Liver (tissue), 9 donors: ENCODE measurements around the gene EXOSC2. TPM values are rescaled to one million over a fixed set of nuclear protein-coding genes. Genes with fewer than 3 reads are reported as not detected.

Experiments used
- DNase-seq: peaks from one replicate; pipeline ENCODE4 v3.0.0-alpha.2; 2017; ENCODE audit warnings: low spot score
- H3K27ac ChIP-seq, 2 donors: one replicate each; pipeline ENCODE4 v1.7.0; 2013; ENCODE audit warnings: inconsistent platforms in 2 of 2, low read length in 2 of 2, control low read depth in 1 of 2, low read depth in 1 of 2, mild to moderate bottlenecking in 1 of 2
- H3K27me3 ChIP-seq, 4 donors: one replicate each; pipeline versions ENCODE4 v1.6.1 to v1.7.0; 2013; ENCODE audit warnings: low read length in 3 of 4, inconsistent platforms in 1 of 4, mild to moderate bottlenecking in 1 of 4, moderate library complexity in 1 of 4; ENCODE audit not compliant: control insufficient read depth in 4 of 4, insufficient read depth in 4 of 4
- H3K36me3 ChIP-seq, 4 donors: one replicate each; pipeline versions ENCODE4 v1.6.1 to v1.7.0; 2013; ENCODE audit warnings: low read length in 3 of 4, mild to moderate bottlenecking in 3 of 4, low read depth in 1 of 4, moderate library complexity in 1 of 4; ENCODE audit not compliant: control insufficient read depth in 4 of 4, insufficient read depth in 3 of 4
- H3K4me1 ChIP-seq, 4 donors: one replicate each; pipeline versions ENCODE4 v1.6.1 to v1.7.0; 2013; ENCODE audit warnings: low read length in 3 of 4, mild to moderate bottlenecking in 3 of 4, moderate library complexity in 1 of 4; ENCODE audit not compliant: control insufficient read depth in 4 of 4, insufficient read depth in 4 of 4
- H3K4me3 ChIP-seq, 3 donors: one replicate each; pipeline versions ENCODE4 v1.6.1 to v1.7.0; 2013; ENCODE audit warnings: low read length in 3 of 3, control low read depth in 1 of 3, low read depth in 1 of 3, mild to moderate bottlenecking in 1 of 3
- H3K9ac ChIP-seq, 2 donors: one replicate each; pipeline ENCODE4 v1.7.0; 2013; ENCODE audit warnings: low read length in 2 of 2, mild to moderate bottlenecking in 2 of 2, moderate library complexity in 2 of 2, control low read depth in 1 of 2, low read depth in 1 of 2
- H3K9me3 ChIP-seq, 4 donors: one replicate each; pipeline versions ENCODE4 v1.6.1 to v1.7.0; 2013; ENCODE audit warnings: low read length in 3 of 4; ENCODE audit not compliant: control insufficient read depth in 4 of 4
- CTCF ChIP-seq: fragments of 150-350 bp; IDR thresholded peaks from 2 replicates; pipeline ENCODE4 v1.5.1; 2017; ENCODE audit warnings: improper control_type of control experiment, low read depth, low read length; ENCODE audit not compliant: missing input control
- EGR1 ChIP-seq, 2 donors: IDR thresholded peaks; 2 replicates each; pipeline ENCODE4 v1.6.1; 2016 to 2018; ENCODE audit warnings: antibody characterized with exemption in 2 of 2, low read depth in 2 of 2
- FOXA1 ChIP-seq: IDR thresholded peaks from 2 replicates; pipeline ENCODE4 v1.6.1; 2016; ENCODE audit warnings: antibody characterized with exemption
- FOXA2 ChIP-seq: IDR thresholded peaks from 2 replicates; pipeline ENCODE4 v1.6.1; 2016; ENCODE audit warnings: antibody characterized with exemption
- GABPA ChIP-seq, 2 donors: IDR thresholded peaks in 1 of 2; conservative IDR thresholded peaks in 1 of 2; 2 replicates each; pipeline ENCODE4 v1.6.1; 2016; ENCODE audit warnings: antibody characterized with exemption in 2 of 2, mild to moderate bottlenecking in 1 of 2, moderate library complexity in 1 of 2
- HNF4A ChIP-seq, 2 donors: conservative IDR thresholded peaks; 2 replicates each; pipeline ENCODE4 v1.6.1; 2016; ENCODE audit warnings: antibody characterized with exemption in 2 of 2, mild to moderate bottlenecking in 2 of 2
- HNF4G ChIP-seq: IDR thresholded peaks from 2 replicates; pipeline ENCODE4 v1.6.1; 2016; ENCODE audit warnings: antibody characterized with exemption
- JUND ChIP-seq, 2 donors: IDR thresholded peaks; 2 replicates each; pipeline ENCODE4 v1.6.1; 2016; ENCODE audit warnings: antibody characterized with exemption in 2 of 2
- MAX ChIP-seq: IDR thresholded peaks from 2 replicates; pipeline ENCODE4 v1.6.1; 2016; ENCODE audit warnings: antibody characterized with exemption
- NR2F2 ChIP-seq: IDR thresholded peaks from 2 replicates; pipeline ENCODE4 v1.6.1; 2016; ENCODE audit warnings: antibody characterized with exemption
- RAD21 ChIP-seq, 2 donors: IDR thresholded peaks; 2 replicates each; pipeline ENCODE4 v1.6.1; 2016; ENCODE audit warnings: antibody characterized with exemption in 2 of 2, mild to moderate bottlenecking in 2 of 2
- RXRA ChIP-seq, 2 donors: IDR thresholded peaks; 2 replicates each; pipeline ENCODE4 v1.6.1; 2017 to 2018; ENCODE audit warnings: antibody characterized with exemption in 2 of 2, mild to moderate bottlenecking in 1 of 2
- SP1 ChIP-seq: IDR thresholded peaks from 2 replicates; pipeline ENCODE4 v1.6.1; 2018; ENCODE audit warnings: antibody characterized with exemption, mild to moderate bottlenecking
- TAF1 ChIP-seq: conservative IDR thresholded peaks from 2 replicates; pipeline ENCODE4 v1.6.1; 2016; ENCODE audit warnings: antibody characterized with exemption, mild to moderate bottlenecking
- YY1 ChIP-seq: IDR thresholded peaks from 2 replicates; pipeline ENCODE4 v1.6.1; 2016; ENCODE audit warnings: antibody characterized with exemption, mild to moderate bottlenecking
- WGBS: extraction: QIAGEN DNeasy Blood & Tissue Kit; methylation state at CpG from one replicate; pipeline ENCODE4 v1.1.7; 2013; 5-methylcytosine and 5-hydroxymethylcytosine counted together
- polyA plus RNA-seq, 2 donors: library from polyadenylated mRNA; stranded (reverse) in 1 of 2; unstranded in 1 of 2; fragments of 200-250 nt in 1 of 2; fragments of >200 nt in 1 of 2; fragmentation: Nextera tagmentation in 1 of 2; extraction: Ambion mirVana in 1 of 2; gene quantifications; one replicate each; pipeline versions ENCODE4 v1.2.1 to v1.2.3, GENCODE V29; 2013 to 2015
- total RNA-seq, 2 donors: library from RNA; depleted of rRNA; stranded (reverse); fragments of >200 nt; gene quantifications; one replicate each; pipeline ENCODE4 v1.2.3, GENCODE V29; 2014
- TF ChIP-seq, protein P1 (sequence below): IDR thresholded peaks from 2 replicates; pipeline ENCODE4 v1.6.1; 2016; ENCODE audit warnings: antibody characterized with exemption
- TF ChIP-seq, protein P2 (sequence below): IDR thresholded peaks from 2 replicates; pipeline ENCODE4 v1.6.1; 2016; ENCODE audit warnings: antibody characterized with exemption
- donor health status: healthy.
- donor health status: healthy.
- donor health status: healthy.
- donor health status: healthy.
- donor health status: healthy.

Gene EXOSC2
- total and polyA plus RNA-seq, 4 donors: 7.6 to 21.2 (median 13.1) TPM

GRCh38 chr9:130696139-130696650, 2.6 kb downstream of the EXOSC2 start (continued):
- TF ChIP-seq CTCF (no peak), HNF4A (conservative IDR thresholded peaks at IDR 0.05) (no peak)

DNA sequence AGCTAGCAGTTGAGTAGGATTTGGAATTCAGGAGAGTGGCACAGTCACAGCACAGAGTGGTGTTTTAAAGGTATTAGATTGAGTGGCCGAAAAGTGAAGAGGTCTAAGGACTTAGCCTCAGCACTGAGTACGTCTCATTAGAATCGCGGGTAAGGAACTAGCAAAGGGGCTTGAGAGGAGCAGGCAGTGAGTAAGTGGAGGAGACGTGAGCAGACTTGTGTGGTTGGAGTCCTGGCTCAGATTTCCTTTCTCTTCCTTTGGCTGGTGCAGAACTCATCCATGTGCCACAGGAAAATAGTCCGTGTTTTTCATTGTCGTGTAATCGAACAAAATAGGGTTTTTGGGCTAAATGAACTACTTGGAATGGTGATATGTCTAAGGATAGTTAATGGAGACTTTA, 3.4 kb downstream of the EXOSC2 start:
- peaks cover 2 to 32% (median 16%) of the 10 kb centered on the region in 4 donors for H3K4me1 ChIP-seq
- no peaks in the 10 kb centered on the region for H3K27me3 ChIP-seq
- 91% methylated on average over 8 of the region's 8 CpGs for WGBS
- TF ChIP-seq CTCF (no peak), GABPA (IDR thresholded peaks at IDR 0.05 in 1 of 2, conservative IDR thresholded peaks at IDR 0.05 in 1 of 2) (no peak), HNF4G (no peak), TAF1 (no peak), RAD21 (IDR thresholded peaks at IDR 0.05) (no peak), EGR1 (IDR thresholded peaks at IDR 0.05; ENCODE audit: low read depth in 2 of 2) (no peak), HNF4A (conservative IDR thresholded peaks at IDR 0.05) (no peak), MAX (no peak), FOXA1 (no peak), RXRA (IDR thresholded peaks at IDR 0.05) (no peak), JUND (IDR thresholded peaks at IDR 0.05) (no peak), SP1 (no peak), YY1 (no peak)
- TF ChIP-seq, protein P1, sequence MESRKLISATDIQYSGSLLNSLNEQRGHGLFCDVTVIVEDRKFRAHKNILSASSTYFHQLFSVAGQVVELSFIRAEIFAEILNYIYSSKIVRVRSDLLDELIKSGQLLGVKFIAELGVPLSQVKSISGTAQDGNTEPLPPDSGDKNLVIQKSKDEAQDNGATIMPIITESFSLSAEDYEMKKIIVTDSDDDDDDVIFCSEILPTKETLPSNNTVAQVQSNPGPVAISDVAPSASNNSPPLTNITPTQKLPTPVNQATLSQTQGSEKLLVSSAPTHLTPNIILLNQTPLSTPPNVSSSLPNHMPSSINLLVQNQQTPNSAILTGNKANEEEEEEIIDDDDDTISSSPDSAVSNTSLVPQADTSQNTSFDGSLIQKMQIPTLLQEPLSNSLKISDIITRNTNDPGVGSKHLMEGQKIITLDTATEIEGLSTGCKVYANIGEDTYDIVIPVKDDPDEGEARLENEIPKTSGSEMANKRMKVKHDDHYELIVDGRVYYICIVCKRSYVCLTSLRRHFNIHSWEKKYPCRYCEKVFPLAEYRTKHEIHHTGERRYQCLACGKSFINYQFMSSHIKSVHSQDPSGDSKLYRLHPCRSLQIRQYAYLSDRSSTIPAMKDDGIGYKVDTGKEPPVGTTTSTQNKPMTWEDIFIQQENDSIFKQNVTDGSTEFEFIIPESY: no peak
- no peak for DNase-seq
- no peak overlapping the region for H3K9ac ChIP-seq
- H3K27ac ChIP-seq: no peak overlapping the region
- peaks cover 7 to 35% (median 20%) of the 10 kb centered on the region in 4 donors for H3K36me3 ChIP-seq
- H3K9me3 ChIP-seq: no peaks in the 10 kb centered on the region
- no peak overlapping the region for H3K4me3 ChIP-seq

DNA sequence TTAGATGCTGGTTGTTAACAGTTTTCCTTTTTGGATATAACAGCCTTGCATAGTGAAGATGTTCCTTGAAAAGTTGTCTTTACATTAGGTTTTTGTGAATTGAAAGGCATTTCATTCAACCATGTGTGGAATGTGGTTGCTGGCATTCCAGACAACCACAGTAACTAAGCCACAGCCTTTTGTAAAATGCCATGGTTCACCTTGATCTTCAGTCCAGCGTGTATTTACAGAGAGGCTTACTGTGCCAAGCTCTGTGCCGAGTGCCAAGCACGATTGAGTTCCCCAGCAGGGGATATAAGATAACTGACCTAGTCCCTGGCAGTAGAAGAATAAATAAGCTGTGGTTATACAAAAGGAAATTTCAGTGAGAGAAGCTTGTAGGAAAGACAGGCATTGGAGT, 4.9 kb downstream of the EXOSC2 start:
- Histone ChIP-seq H3K4me3 (no peak overlapping the region), H3K27me3 (no peaks in the 10 kb centered on the region), H3K9me3 (no peaks in the 10 kb centered on the region), H3K27ac (no peak overlapping the region), H3K36me3 (peaks cover 7 to 47% (median 29%) of the 10 kb centered on the region in 4 donors), H3K9ac (no peak overlapping the region), H3K4me1 (peaks cover 2 to 27% (median 13%) of the 10 kb centered on the region in 4 donors)
- WGBS: 30% methylated on average over 3 of the region's 3 CpGs
- no peak for DNase-seq
- TF ChIP-seq, protein P2, sequence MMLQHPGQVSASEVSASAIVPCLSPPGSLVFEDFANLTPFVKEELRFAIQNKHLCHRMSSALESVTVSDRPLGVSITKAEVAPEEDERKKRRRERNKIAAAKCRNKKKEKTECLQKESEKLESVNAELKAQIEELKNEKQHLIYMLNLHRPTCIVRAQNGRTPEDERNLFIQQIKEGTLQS: no peak
- TF ChIP-seq HNF4A (conservative IDR thresholded peaks at IDR 0.05) (peak; percentile 51 to 57), FOXA1 (no peak), CTCF (no peak), SP1 (no peak), HNF4G (no peak), NR2F2 (no peak), MAX (no peak), FOXA2 (peak; percentile 37), RXRA (IDR thresholded peaks at IDR 0.05) (peak in 1 of 2 donors; percentile 24), TAF1 (no peak), EGR1 (IDR thresholded peaks at IDR 0.05; ENCODE audit: low read depth in 2 of 2) (no peak)
